ENCODE data around the gene TMEM114. TPM values are rescaled to one million over a fixed set of nuclear protein-coding genes. Genes with fewer than 3 reads are reported as not detected.
A peak's percentile ranks its signal among the peaks of the same experiment; 100 is the strongest.

TMEM114 gene
- total RNA-seq, 4 donors from 2014 or later = not detected

DNA sequence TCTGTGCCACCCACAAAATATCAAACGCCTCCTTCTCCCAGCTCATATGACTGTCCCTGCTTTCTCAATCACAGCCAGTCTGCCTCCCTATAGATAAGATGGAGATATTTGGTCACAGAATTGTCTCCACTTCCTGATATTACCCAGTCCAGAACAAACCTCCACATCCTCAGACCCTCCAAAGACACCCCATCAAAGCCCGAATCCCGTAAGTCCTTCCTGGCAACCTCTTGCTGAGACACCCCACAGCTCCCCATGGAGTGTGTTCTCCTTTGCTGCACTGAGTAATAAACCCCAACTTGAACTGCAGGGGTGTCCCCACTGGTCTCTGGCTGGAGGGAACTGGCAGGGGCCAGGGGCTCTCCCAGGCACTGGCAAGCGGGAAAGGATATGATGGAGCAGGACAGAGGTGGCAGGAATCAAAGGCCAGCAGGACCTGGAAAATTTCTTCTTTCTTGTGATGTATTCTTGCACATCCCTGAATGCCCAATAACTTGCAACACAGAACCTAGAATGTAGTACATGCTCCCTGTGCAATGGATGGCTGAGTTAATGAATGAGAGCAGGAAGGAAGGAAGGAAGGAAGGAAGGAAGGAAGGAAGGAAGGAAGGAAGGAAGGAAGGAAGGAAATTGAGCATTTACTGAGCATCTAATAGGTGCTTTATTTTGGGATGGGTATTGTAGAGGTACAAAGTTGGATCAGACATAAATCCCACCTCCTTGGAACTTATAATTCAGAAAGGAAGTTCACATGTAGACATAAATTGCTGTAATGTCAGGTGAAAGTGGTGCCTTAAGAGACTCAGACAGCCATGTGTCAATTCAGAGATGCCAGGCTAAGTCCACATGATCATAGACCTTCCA is 13.9 kb downstream of the TMEM114 start:
- TF ChIP-seq CTCF (IDR thresholded peaks at IDR 0.05) (no peak), POLR2A (IDR thresholded peaks at IDR 0.05) (no peak)
- 82% methylated on average over 4 of the region's 4 CpGs for WGBS, 2 donors
- intact Hi-C loops (cut with DNase I) = loop anchor here (10.0 kb wide), 2 partner anchors 68 to 428 kb away; no protein-coding TSS in a partner anchor
- Histone ChIP-seq H3K36me3 (no peaks in the 10 kb centered on the region), H3K4me1 (no peaks in the 10 kb centered on the region), H3K27ac (no peak overlapping the region), H3K27me3 (no peaks in the 10 kb centered on the region), H3K9me3 (no peaks in the 10 kb centered on the region), H3K4me3 (replicated peaks in 1 of 3) (no peak overlapping the region)
- no peak for DNase-seq

DNA sequence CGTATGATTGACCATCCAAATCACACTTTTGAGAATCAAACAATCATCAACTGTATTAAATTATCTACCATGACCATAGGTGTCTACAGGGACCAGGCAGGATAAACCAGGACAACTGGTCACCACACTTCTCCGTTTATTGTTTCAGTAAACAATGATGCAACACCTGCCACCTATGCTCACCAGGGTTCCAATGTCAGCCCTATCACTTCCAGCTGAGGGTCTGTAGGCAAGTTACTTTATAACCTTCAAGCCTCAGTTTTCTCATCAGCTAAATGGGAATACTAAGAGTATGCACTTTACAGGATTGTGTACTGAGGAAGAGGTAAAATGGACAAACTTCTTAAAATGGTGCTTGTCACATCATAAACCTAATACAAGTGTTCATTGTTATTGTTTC is 14.9 kb downstream of the TMEM114 start:
- H3K9me3 ChIP-seq = no peaks in the 10 kb centered on the region
- no peaks in the 10 kb centered on the region for H3K4me1 ChIP-seq
- no peak for TF ChIP-seq CTCF (IDR thresholded peaks at IDR 0.05)
- TF ChIP-seq POLR2A (IDR thresholded peaks at IDR 0.05) = no peak
- H3K27me3 ChIP-seq = no peaks in the 10 kb centered on the region
- no peak for DNase-seq
- intact Hi-C loops (cut with DNase I) = loop anchor here (10.0 kb wide), 2 partner anchors 69 to 429 kb away; no protein-coding TSS in a partner anchor
- no peak overlapping the region for H3K4me3 ChIP-seq (replicated peaks in 1 of 3)
- H3K36me3 ChIP-seq = no peaks in the 10 kb centered on the region
- no peak overlapping the region for H3K27ac ChIP-seq
- 62 to 77% methylated on average over 2 of the region's 2 CpGs for WGBS, 2 donors

GRCh38 chr16:8572919-8573724 is 17.2 kb downstream of the TMEM114 start:
- peaks cover 0 to 3% of the 10 kb centered on the region in 2 donors for H3K4me1 ChIP-seq
- H3K27ac ChIP-seq = no peak overlapping the region
- no peak for TF ChIP-seq POLR2A (IDR thresholded peaks at IDR 0.05)
- TF ChIP-seq CTCF (IDR thresholded peaks at IDR 0.05) = peak in 1 of 6 experiments; percentile 28
- H3K27me3 ChIP-seq = no peaks in the 10 kb centered on the region
- no peaks in the 10 kb centered on the region for H3K36me3 ChIP-seq
- no peak for DNase-seq
- intact Hi-C loops (cut with DNase I) = loop anchor here (10.0 kb wide), 2 partner anchors 72 to 432 kb away; no protein-coding TSS in a partner anchor
- H3K9me3 ChIP-seq = no peaks in the 10 kb centered on the region
- H3K4me3 ChIP-seq (replicated peaks in 1 of 3) = no peak overlapping the region
- 34% methylated on average over 7 of the region's 7 CpGs for WGBS, 2 donors

GRCh38 chr16:8572063-8572918 is 18.0 kb downstream of the TMEM114 start:
- H3K4me1 ChIP-seq = peaks cover 0 to 3% of the 10 kb centered on the region in 2 donors
- H3K27me3 ChIP-seq = no peaks in the 10 kb centered on the region
- H3K36me3 ChIP-seq = no peaks in the 10 kb centered on the region
- intact Hi-C loops (cut with DNase I) = loop anchor here (10.0 kb wide), 2 partner anchors 73 to 433 kb away; no protein-coding TSS in a partner anchor
- TF ChIP-seq CTCF (IDR thresholded peaks at IDR 0.05) (no peak), POLR2A (IDR thresholded peaks at IDR 0.05) (no peak)
- DNase-seq = no peak
- no peaks in the 10 kb centered on the region for H3K9me3 ChIP-seq
- no peak overlapping the region for H3K27ac ChIP-seq
- H3K4me3 ChIP-seq (replicated peaks in 1 of 3) = no peak overlapping the region
- 69 to 73% methylated on average over 11 of the region's 11 CpGs for WGBS, 2 donors

Measured in thyroid gland (tissue), 4 donors.